ENCODE results near the gene CHADL. TPM values are rescaled to one million over a fixed set of nuclear protein-coding genes. Genes with fewer than 3 reads are reported as not detected.
"Not testable (repeated sequence)": the region's sequence is repeated elsewhere in the genome, so short reads cannot be mapped to it uniquely, and the experiment has no call there.

Gene CHADL
- total and polyA plus RNA-seq, 7 donors, result 0.32 to 2.0 (median 0.62) TPM

- peak overlapping the region; percentile 78 for H3K27ac ChIP-seq
- 56 to 81% (median 61%) methylated on average over 3 of the region's 3 CpGs for WGBS, 3 donors
- peaks cover 0 to 42% of the 10 kb centered on the region in 2 donors for H3K36me3 ChIP-seq (ENCODE audit: insufficient read depth in 1 of 2, low read depth in 1 of 2)
- no peak overlapping the region for H3K4me3 ChIP-seq
- TF ChIP-seq, protein P1, sequence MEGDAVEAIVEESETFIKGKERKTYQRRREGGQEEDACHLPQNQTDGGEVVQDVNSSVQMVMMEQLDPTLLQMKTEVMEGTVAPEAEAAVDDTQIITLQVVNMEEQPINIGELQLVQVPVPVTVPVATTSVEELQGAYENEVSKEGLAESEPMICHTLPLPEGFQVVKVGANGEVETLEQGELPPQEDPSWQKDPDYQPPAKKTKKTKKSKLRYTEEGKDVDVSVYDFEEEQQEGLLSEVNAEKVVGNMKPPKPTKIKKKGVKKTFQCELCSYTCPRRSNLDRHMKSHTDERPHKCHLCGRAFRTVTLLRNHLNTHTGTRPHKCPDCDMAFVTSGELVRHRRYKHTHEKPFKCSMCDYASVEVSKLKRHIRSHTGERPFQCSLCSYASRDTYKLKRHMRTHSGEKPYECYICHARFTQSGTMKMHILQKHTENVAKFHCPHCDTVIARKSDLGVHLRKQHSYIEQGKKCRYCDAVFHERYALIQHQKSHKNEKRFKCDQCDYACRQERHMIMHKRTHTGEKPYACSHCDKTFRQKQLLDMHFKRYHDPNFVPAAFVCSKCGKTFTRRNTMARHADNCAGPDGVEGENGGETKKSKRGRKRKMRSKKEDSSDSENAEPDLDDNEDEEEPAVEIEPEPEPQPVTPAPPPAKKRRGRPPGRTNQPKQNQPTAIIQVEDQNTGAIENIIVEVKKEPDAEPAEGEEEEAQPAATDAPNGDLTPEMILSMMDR (IDR thresholded peaks at IDR 0.05), result no peak
- H3K27me3 ChIP-seq (ENCODE audit: insufficient read depth in 3 of 3, low read length in 2 of 3), result no peaks in the 10 kb centered on the region
- intact Hi-C loops (cut with DNase I), result no loop called here
- no peak for DNase-seq
- H3K4me1 ChIP-seq, result peaks cover 35% of the 10 kb centered on the region
- no peak for ATAC-seq
- H3K9me3 ChIP-seq, result no peaks in the 10 kb centered on the region
These were observed 59.8 kb downstream of the CHADL start for GRCh38 chr22:41180926-41181325.

DNA sequence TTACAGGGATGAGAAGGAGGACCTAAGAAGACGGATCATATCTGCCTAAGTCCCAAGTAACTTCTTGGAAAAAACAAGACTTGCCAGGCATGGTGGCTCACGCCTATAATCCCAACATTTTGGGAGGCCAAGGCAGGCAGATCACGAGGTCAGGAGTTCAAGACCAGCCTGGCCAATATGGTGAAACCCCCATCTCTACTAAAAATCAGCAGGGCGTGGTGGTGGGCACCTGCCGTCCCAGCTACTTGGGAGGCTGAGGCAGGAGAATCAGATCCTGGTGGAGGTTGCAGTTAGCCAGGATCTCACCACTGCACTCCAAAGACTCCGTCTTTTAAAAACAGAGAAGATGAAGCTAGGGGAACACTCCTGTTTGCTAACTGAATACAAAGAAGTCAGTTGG is 60.4 kb downstream of the CHADL start:
- H3K9me3 ChIP-seq; intact Hi-C loops (cut with DNase I); ATAC-seq; H3K4me3 ChIP-seq; DNase-seq; H3K27me3 ChIP-seq (ENCODE audit: insufficient read depth in 3 of 3, low read length in 2 of 3): not testable (repeated sequence)
- peaks cover 35% of the 10 kb centered on the region for H3K4me1 ChIP-seq
- H3K36me3 ChIP-seq (ENCODE audit: insufficient read depth in 1 of 2, low read depth in 1 of 2), result peaks cover 0 to 48% of the 10 kb centered on the region in 2 donors
- H3K27ac ChIP-seq, result peak overlapping the region; percentile 78
- 94 to 96% (median 95%) methylated on average over 6 of the region's 6 CpGs for WGBS, 3 donors

Other genes starting within 250 kb of the CHADL start
- 10 to 100 TPM; 31.0 to 40.7 (median 35.3) TPM for gene EP300, start 148.3 kb downstream of the CHADL start, total RNA-seq
- gene EP300, start 148.3 kb downstream of the CHADL start, polyA plus RNA-seq, result 10 to 100 TPM in 1 of 3 donors, 1 to 10 TPM in 2; 6.2 to 20.5 (median 7.0) TPM
- 10 to 100 TPM in 3 of 4 donors, 1 to 10 TPM in 1; 8.7 to 15.8 (median 11.9) TPM for gene L3MBTL2, start 35.6 kb downstream of the CHADL start, total RNA-seq
- gene L3MBTL2, start 35.6 kb downstream of the CHADL start, polyA plus RNA-seq, result 10 to 100 TPM in 1 of 3 donors, 1 to 10 TPM in 2; 7.2 to 12.3 (median 9.0) TPM
- gene RANGAP1, start 45.3 kb upstream of the CHADL start, total RNA-seq, result 10 to 100 TPM; 31.9 to 48.8 (median 40.8) TPM
- gene RANGAP1, start 45.3 kb upstream of the CHADL start, polyA plus RNA-seq, result 10 to 100 TPM; 26.2 to 51.8 (median 51.3) TPM
- gene ZC3H7B, start 60.6 kb upstream of the CHADL start, total RNA-seq, result 10 to 100 TPM; 32.0 to 34.1 (median 33.1) TPM
- gene ZC3H7B, start 60.6 kb upstream of the CHADL start, polyA plus RNA-seq, result 10 to 100 TPM; 12.0 to 31.0 (median 17.8) TPM
- 10 to 100 TPM; 11.7 to 23.9 (median 16.1) TPM for gene TEF, start 141.0 kb upstream of the CHADL start, total RNA-seq
- 1 to 10 TPM; 2.0 to 7.8 (median 6.2) TPM for gene TEF, start 141.0 kb upstream of the CHADL start, polyA plus RNA-seq
- 100 to 1,000 TPM in 1 of 4 donors, 10 to 100 TPM in 3; 12.3 to 111 (median 50.9) TPM for gene TOB2, start 205.9 kb upstream of the CHADL start, total RNA-seq
- gene TOB2, start 205.9 kb upstream of the CHADL start, polyA plus RNA-seq, result 10 to 100 TPM in 2 of 3 donors, 1 to 10 TPM in 1; 9.5 to 26.1 (median 23.4) TPM
- gene PHF5A, start 227.8 kb upstream of the CHADL start, total RNA-seq, result 10 to 100 TPM; 19.9 to 40.0 (median 23.4) TPM
- 10 to 100 TPM; 34.3 to 79.2 (median 49.0) TPM for gene PHF5A, start 227.8 kb upstream of the CHADL start, polyA plus RNA-seq
- gene ACO2, start 228.2 kb upstream of the CHADL start, total RNA-seq, result 100 to 1,000 TPM; 422 to 513 (median 474) TPM
- gene ACO2, start 228.2 kb upstream of the CHADL start, polyA plus RNA-seq, result 100 to 1,000 TPM; 346 to 459 (median 402) TPM

Data from psoas muscle (tissue), 8 donors.